Neutrophil (primary cell): ENCODE results near the gene CDH13.

Source experiments
- H3K27ac ChIP-seq: fragments of 200-600 bp; sonication (generic); 2 replicates; pipeline ENCODE4 v1.5.1; 2016; ENCODE audit warnings: mild to moderate bottlenecking, moderate library complexity
- H3K27me3 ChIP-seq: fragments of 200-600 bp; sonication (generic); 2 replicates; pipeline ENCODE4 v1.6.0; 2016; ENCODE audit warnings: mild to moderate bottlenecking
- H3K36me3 ChIP-seq: fragments of 200-600 bp; sonication (generic); 2 replicates; pipeline ENCODE4 v1.5.1; 2017
- H3K4me1 ChIP-seq, 2 experiments: fragments of 200-600 bp in 1 of 2; sonication (generic) in 1 of 2; 1 replicate in 1 of 2; 2 replicates in 1 of 2; pipeline versions ENCODE4 v1.5.1 to v1.6.1; 2013 to 2016; ENCODE audit warnings: low read depth in 1 of 2, low read length in 1 of 2, mild to moderate bottlenecking in 1 of 2, moderate library complexity in 1 of 2; ENCODE audit not compliant: control insufficient read depth in 1 of 2, insufficient read depth in 1 of 2
- H3K4me3 ChIP-seq, 2 experiments: fragments of 200-600 bp in 1 of 2; sonication (generic) in 1 of 2; 1 replicate in 1 of 2; 2 replicates in 1 of 2; pipeline ENCODE4 v1.5.1; 2013 to 2016; ENCODE audit warnings: low read depth in 1 of 2, low read length in 1 of 2, mild to moderate bottlenecking in 1 of 2, moderate library complexity in 1 of 2
- H3K9me3 ChIP-seq: fragments of 200-600 bp; sonication (generic); 2 replicates; pipeline ENCODE4 v1.5.1; 2016
- TF ChIP-seq, protein P1 (sequence below): fragments of 200-600 bp; sonication (generic); IDR thresholded peaks from 2 replicates; pipeline ENCODE4 v1.5.1; 2016; ENCODE audit warnings: antibody characterized with exemption

CDH13 gene

DNA sequence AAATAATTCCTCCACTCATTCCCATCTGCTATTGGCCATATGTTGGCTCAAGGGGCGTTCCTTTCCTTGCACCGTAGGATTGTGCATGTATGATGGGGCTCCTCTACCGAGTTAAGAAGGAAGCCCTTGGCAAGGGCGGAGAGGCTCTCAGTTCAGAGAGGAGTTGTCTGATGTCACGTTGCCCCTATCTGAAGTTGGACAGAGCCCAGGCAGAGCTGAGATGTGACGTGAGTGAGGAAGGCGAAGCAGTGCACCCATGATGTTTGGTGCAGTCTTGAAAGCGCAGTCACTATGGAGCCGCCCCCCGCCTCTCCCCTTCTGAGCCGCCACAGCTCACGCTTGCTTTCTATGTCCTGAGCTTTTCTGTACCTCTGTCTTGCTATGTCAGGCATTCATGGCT lies 40.7 kb downstream of the CDH13 start:
- H3K27ac ChIP-seq: no peak overlapping the region
- TF ChIP-seq, protein P1, sequence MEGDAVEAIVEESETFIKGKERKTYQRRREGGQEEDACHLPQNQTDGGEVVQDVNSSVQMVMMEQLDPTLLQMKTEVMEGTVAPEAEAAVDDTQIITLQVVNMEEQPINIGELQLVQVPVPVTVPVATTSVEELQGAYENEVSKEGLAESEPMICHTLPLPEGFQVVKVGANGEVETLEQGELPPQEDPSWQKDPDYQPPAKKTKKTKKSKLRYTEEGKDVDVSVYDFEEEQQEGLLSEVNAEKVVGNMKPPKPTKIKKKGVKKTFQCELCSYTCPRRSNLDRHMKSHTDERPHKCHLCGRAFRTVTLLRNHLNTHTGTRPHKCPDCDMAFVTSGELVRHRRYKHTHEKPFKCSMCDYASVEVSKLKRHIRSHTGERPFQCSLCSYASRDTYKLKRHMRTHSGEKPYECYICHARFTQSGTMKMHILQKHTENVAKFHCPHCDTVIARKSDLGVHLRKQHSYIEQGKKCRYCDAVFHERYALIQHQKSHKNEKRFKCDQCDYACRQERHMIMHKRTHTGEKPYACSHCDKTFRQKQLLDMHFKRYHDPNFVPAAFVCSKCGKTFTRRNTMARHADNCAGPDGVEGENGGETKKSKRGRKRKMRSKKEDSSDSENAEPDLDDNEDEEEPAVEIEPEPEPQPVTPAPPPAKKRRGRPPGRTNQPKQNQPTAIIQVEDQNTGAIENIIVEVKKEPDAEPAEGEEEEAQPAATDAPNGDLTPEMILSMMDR: no peak
- H3K9me3 ChIP-seq: no peaks in the 10 kb centered on the region
- no peaks in the 10 kb centered on the region for H3K4me1 ChIP-seq
- no peaks in the 10 kb centered on the region for H3K27me3 ChIP-seq
- no peak overlapping the region for H3K4me3 ChIP-seq
- no peaks in the 10 kb centered on the region for H3K36me3 ChIP-seq

DNA sequence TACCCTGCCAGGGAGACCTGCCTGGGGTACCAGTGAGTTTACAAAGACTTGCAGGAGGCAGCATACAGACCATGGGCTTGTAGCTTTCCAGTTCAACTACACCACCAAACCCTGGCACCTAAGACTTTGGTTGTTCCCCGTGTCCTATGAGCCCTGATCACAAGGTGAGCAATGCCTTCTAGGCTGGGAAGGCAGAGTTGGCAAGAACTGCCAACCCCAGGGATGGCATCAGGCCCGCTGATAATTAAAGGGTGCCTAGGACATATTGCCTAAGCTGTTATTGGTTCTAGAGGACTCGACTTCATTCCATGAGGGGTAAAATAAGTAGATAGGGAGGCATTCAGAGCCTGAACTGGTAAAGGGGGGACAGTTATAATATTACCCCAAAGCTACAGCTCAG lies 41.3 kb downstream of the CDH13 start:
- Histone ChIP-seq H3K27ac (no peak overlapping the region), H3K4me3 (no peak overlapping the region), H3K9me3 (no peaks in the 10 kb centered on the region), H3K27me3 (no peaks in the 10 kb centered on the region), H3K36me3 (no peaks in the 10 kb centered on the region), H3K4me1 (no peaks in the 10 kb centered on the region)
- TF ChIP-seq, protein P1: no peak

DNA sequence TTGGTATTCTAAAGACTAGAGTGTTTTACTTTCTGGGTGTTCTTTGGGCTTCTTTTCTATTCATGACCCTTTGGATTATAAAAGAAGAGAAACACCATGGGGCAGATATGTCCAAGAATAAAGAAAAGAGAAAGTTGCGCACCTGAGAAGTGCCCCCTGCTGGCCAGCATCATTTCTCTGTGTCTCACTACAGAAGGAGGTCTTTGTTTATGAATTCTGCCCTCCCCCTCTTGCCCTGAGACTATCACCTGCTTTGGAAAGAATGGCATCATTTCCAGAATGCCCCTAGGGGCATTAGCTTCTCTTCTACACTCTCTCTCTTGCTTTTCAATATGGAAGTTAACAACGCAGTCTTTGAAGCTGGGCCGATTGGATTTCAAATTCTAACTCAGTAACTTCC lies 45.0 kb downstream of the CDH13 start:
- H3K9me3 ChIP-seq: no peaks in the 10 kb centered on the region
- TF ChIP-seq, protein P1: no peak

DNA sequence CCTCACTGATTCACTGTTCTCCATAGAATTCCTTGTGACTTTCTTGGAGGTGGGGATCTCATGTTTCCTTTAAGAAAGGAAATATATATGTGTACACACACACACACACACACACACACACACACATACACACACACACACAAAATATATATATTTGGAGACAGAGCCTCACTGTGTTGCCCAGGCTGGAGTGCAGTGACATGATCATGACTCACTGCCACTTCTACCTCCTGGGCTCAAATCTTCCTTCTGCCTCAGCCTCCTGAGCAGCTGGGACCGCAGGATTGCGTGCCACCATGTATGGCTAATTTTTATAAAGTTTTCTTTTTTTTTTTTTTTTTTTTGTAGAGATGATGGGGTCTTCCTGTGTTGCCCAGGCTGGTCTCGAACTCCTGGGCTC lies 45.9 kb downstream of the CDH13 start:
- Histone ChIP-seq H3K4me3 (no peak overlapping the region), H3K4me1 (no peaks in the 10 kb centered on the region), H3K36me3 (no peaks in the 10 kb centered on the region), H3K27me3 (no peaks in the 10 kb centered on the region), H3K9me3 (no peaks in the 10 kb centered on the region), H3K27ac (no peak overlapping the region)
- TF ChIP-seq, protein P1: no peak

More for the DNA sequence above, 45.0 kb downstream of the CDH13 start:
- H3K4me3 ChIP-seq: no peak overlapping the region
- H3K4me1 ChIP-seq: no peaks in the 10 kb centered on the region
- no peaks in the 10 kb centered on the region for H3K27me3 ChIP-seq
- no peaks in the 10 kb centered on the region for H3K36me3 ChIP-seq
- no peak overlapping the region for H3K27ac ChIP-seq

DNA sequence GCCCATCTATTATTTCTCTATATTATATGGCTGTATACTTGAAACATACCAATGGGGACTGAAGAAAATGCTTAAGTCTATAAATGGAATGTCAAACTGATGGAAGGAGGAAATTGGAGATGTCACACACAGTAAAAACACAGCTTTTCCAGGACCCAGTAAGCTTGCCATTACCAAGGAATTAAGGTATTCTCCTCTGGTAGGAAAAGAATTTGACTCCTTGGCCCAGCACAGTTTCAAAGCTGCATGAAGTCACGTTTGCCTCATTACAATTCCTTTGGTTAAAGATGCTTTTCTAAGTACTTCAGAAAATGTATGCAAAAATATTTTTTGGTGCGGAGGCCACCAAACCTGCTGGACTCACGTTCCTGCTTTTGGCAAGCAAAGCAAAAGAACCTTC lies 48.5 kb downstream of the CDH13 start:
- no peaks in the 10 kb centered on the region for H3K9me3 ChIP-seq
- no peaks in the 10 kb centered on the region for H3K4me1 ChIP-seq
- no peaks in the 10 kb centered on the region for H3K27me3 ChIP-seq
- TF ChIP-seq, protein P1: no peak
- H3K36me3 ChIP-seq: no peaks in the 10 kb centered on the region
- H3K4me3 ChIP-seq: no peak overlapping the region
- no peak overlapping the region for H3K27ac ChIP-seq

DNA sequence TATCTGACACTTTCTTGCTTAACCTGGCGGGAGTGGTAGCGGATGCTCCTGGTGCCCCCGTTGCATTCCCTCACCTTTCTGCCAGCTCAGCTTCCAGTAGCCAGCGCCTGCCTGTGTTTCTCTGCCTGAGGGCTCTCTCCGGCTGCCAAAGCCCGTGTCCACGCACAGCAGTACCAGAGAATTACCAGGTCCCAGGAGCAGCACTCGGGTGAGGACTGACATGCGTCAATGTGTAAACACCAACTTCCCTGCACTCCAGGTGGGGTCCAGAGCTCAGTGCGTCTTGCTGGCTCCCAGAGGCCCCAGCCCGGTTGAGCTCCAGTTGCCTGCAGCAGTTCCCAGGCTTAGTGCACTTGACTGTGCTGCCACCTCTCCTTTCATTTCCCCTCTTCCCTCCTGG lies 54.8 kb downstream of the CDH13 start:
- Histone ChIP-seq H3K9me3 (no peaks in the 10 kb centered on the region), H3K4me1 (no peaks in the 10 kb centered on the region), H3K36me3 (no peaks in the 10 kb centered on the region), H3K27me3 (no peaks in the 10 kb centered on the region), H3K27ac (no peak overlapping the region), H3K4me3 (no peak overlapping the region)
- TF ChIP-seq, protein P1: no peak
